DMS79 treated with DMSO at 0.1 percent for 48 hours (cell line): ENCODE data around the gene TSKS.
A peak's percentile ranks its signal among the peaks of the same experiment; 100 is the strongest.
"Not testable (repeated sequence)": the region's sequence is repeated elsewhere in the genome, so short reads cannot be mapped to it uniquely, and the experiment has no call there.

ENCODE experiments used
- DNase-seq: peaks from one replicate; lab custom pipeline; 2025; lab: John Stamatoyannopoulos, UW

Gene TSKS

GRCh38 chr19:49766930-49767299 is 3.8 kb upstream of the TSKS start, which contains the start of gene AP2A1:
Gene AP2A1 (plus strand): TSS chr19:49767001. CDS start chr19:49767134, 133 bp downstream.
- DNase-seq, result no peak

- peak; percentile 100 for DNase-seq
Observed at GRCh38 chr19:49766007-49766929, 3.2 kb upstream of the TSKS start.

- no peak for DNase-seq
Observed at GRCh38 chr19:49764341-49764740, 1.2 kb upstream of the TSKS start.

- no peak for DNase-seq
Observed at GRCh38 chr19:49761625-49762311, 1.3 kb downstream of the TSKS start.

GRCh38 chr19:49761249-49761624 is 1.9 kb downstream of the TSKS start:
- DNase-seq, result no peak

GRCh38 chr19:49758292-49758691 is 4.8 kb downstream of the TSKS start:
- no peak for DNase-seq

- DNase-seq, result no peak
Observed at GRCh38 chr19:49755956-49756355, 7.2 kb downstream of the TSKS start.

- DNase-seq, result no peak
Observed at GRCh38 chr19:49752701-49753100, 10.4 kb downstream of the TSKS start.

- no peak for DNase-seq
Observed at GRCh38 chr19:49749771-49750170, 13.3 kb downstream of the TSKS start.

- no peak for DNase-seq
Observed at GRCh38 chr19:49749055-49749716, 13.9 kb downstream of the TSKS start.

GRCh38 chr19:49746206-49746958 is 16.7 kb downstream of the TSKS start:
- no peak for DNase-seq

- DNase-seq, result no peak
Observed at GRCh38 chr19:49744946-49745381, 18.1 kb downstream of the TSKS start.

- DNase-seq, result no peak
Observed at GRCh38 chr19:49741210-49741844, 21.8 kb downstream of the TSKS start.

GRCh38 chr19:49739933-49740332 is 23.2 kb downstream of the TSKS start:
- no peak for DNase-seq

GRCh38 chr19:49739098-49739497 is 24.0 kb downstream of the TSKS start:
- no peak for DNase-seq

GRCh38 chr19:49738268-49738667 is 24.8 kb downstream of the TSKS start:
- DNase-seq, result no peak

- no peak for DNase-seq
Observed at GRCh38 chr19:49730166-49730565, 32.9 kb downstream of the TSKS start.

- no peak for DNase-seq
Observed at GRCh38 chr19:49727217-49728030, 35.7 kb downstream of the TSKS start.

- DNase-seq, result not testable (repeated sequence)
Observed at GRCh38 chr19:49719420-49719819, 43.7 kb downstream of the TSKS start.

- DNase-seq, result no peak
Observed at GRCh38 chr19:49718991-49719390, 44.1 kb downstream of the TSKS start.

GRCh38 chr19:49718511-49718910 is 44.6 kb downstream of the TSKS start:
- DNase-seq, result no peak
